Fibroblast of lung (primary cell): ENCODE measurements around the gene PAH. TPM values are rescaled to one million over a fixed set of nuclear protein-coding genes. Genes with fewer than 3 reads are reported as not detected.

ENCODE experiments used
- DNase-seq, 2 donors: peaks; one replicate each; pipeline versions ENCODE4 v3.0.0 to v3.0.0-alpha.2; 2010; ENCODE audit warnings: low read depth in 2 of 2
- H2AFZ ChIP-seq: 2 replicates; pipeline ENCODE4 v1.5.1; 2012; ENCODE audit warnings: low read length, control low read depth, inconsistent platforms
- H3K27ac ChIP-seq: 2 replicates; pipeline ENCODE4 v1.5.1; 2011; ENCODE audit warnings: low read length, control low read depth; ENCODE audit not compliant: insufficient read depth
- H3K27me3 ChIP-seq: 2 replicates; pipeline ENCODE4 v1.5.1; 2011; ENCODE audit warnings: mild to moderate bottlenecking, low read length; ENCODE audit not compliant: control insufficient read depth, insufficient read depth
- H3K36me3 ChIP-seq: 2 replicates; pipeline ENCODE4 v1.5.1; 2011; ENCODE audit warnings: low read length; ENCODE audit not compliant: control insufficient read depth, insufficient read depth
- H3K4me1 ChIP-seq: 2 replicates; pipeline ENCODE4 v1.5.1; 2011; ENCODE audit warnings: low read length; ENCODE audit not compliant: control insufficient read depth, insufficient read depth; ENCODE audit errors: extremely low read depth
- H3K4me2 ChIP-seq: 2 replicates; pipeline ENCODE4 v1.5.1; 2011; ENCODE audit warnings: low read length, control low read depth; ENCODE audit not compliant: insufficient read depth; ENCODE audit errors: extremely low read depth
- H3K4me3 ChIP-seq, 4 experiments: fragments of 200-600 bp in 1 of 4; sonication (generic) in 1 of 4; replicated peaks in 1 of 4; 2 replicates each; pipeline ENCODE4 v1.5.1; 2011 to 2016; ENCODE audit warnings: low read length in 4 of 4, low read depth in 3 of 4, mild to moderate bottlenecking in 3 of 4, control low read depth in 2 of 4, inconsistent platforms in 1 of 4, mixed read lengths in 1 of 4; ENCODE audit not compliant: insufficient read depth in 1 of 4; ENCODE audit errors: control extremely low read depth in 1 of 4
- H3K79me2 ChIP-seq: 2 replicates; pipeline ENCODE4 v1.5.1; 2012; ENCODE audit warnings: mild to moderate bottlenecking, low read length, inconsistent platforms; ENCODE audit not compliant: control insufficient read depth, insufficient read depth
- H3K9ac ChIP-seq: 2 replicates; pipeline ENCODE4 v1.5.1; 2011; ENCODE audit warnings: mild to moderate bottlenecking, low read length, control low read depth; ENCODE audit not compliant: insufficient read depth
- H3K9me3 ChIP-seq: 2 replicates; pipeline ENCODE4 v1.5.1; 2012; ENCODE audit warnings: low read depth, low read length; ENCODE audit not compliant: control insufficient read depth, insufficient read depth
- H4K20me1 ChIP-seq: 2 replicates; pipeline ENCODE4 v1.5.1; 2011; ENCODE audit warnings: low read length; ENCODE audit not compliant: control insufficient read depth, insufficient read depth; ENCODE audit errors: extremely low read depth
- EZH2 ChIP-seq: IDR thresholded peaks from 2 replicates; pipeline ENCODE4 v1.5.1; 2012; ENCODE audit warnings: low read length, control low read depth, mild to moderate bottlenecking; ENCODE audit errors: missing control alignments
- polyA plus RNA-seq, 2 donors: library from polyadenylated mRNA; depleted of rRNA in 1 of 2; stranded (reverse) in 1 of 2; unstranded in 1 of 2; fragments of >200 nt; gene quantifications; 2 replicates each; pipeline ENCODE4 v1.2.1, GENCODE V29; 2011 to 2012; ENCODE audit warnings: missing spikeins in 1 of 2
- total RNA-seq: library from RNA; depleted of rRNA; stranded (reverse); fragments of >200 nt; gene quantifications from 2 replicates; pipeline ENCODE4 v1.2.1, GENCODE V29; 2014
- TF ChIP-seq, protein P1 (sequence below), 2 donors: IDR thresholded peaks in 1 of 2; conservative IDR thresholded peaks in 1 of 2; 1 replicate in 1 of 2; 2 replicates in 1 of 2; pipeline ENCODE4 v1.5.1; 2011 to 2012; ENCODE audit warnings: low read length in 2 of 2, control low read depth in 1 of 2, inconsistent platforms in 1 of 2, low read depth in 1 of 2, mild to moderate bottlenecking in 1 of 2

The PAH gene
- total and polyA plus RNA-seq, 2 donors (not counting 1 experiment from before 2014, with no cell fraction given) = not detected

DNA sequence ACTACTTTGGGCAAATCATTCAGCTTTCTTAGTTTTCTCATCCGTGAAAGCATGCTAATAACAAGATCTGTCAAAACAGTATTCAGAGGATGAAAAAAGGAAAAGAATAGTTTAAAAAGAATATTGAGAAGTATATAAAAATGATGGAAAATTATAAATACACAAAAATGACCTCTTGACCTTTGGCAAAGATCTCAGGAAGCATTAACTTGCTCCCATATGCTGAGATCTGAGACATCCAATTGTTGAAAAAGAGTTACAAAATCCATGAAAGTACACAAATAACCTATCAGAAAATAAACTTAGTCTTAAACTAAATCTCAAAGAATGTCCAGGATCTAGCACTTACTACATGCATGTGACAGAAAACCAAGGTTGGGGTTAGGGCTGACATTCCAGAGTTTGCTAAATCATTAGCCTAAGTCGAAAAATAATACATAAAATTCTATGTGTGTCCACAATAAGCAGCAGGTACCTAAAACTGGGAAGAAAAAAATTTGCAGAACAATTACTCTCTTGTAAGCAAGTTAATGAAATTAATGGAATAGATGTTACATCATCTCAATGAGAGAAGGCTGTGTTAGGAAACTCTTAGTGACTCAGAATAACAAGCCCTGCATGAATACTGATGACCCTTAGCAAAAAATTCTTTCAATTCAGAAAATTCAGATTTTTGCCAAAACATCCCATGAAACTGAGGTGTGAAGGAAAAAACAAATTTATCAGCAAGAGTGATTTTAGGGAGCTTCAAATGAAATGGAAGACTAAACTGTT lies 3.4 kb downstream of the PAH start:
- H3K79me2 ChIP-seq = no peaks in the 10 kb centered on the region
- H3K4me1 ChIP-seq = no peaks in the 10 kb centered on the region
- no peak for DNase-seq
- H3K4me3 ChIP-seq = no peak overlapping the region
- no peak overlapping the region for H3K9ac ChIP-seq
- no peak overlapping the region for H3K4me2 ChIP-seq
- no peak overlapping the region for H3K27ac ChIP-seq
- H3K27me3 ChIP-seq = no peaks in the 10 kb centered on the region
- no peaks in the 10 kb centered on the region for H3K9me3 ChIP-seq
- no peak for TF ChIP-seq EZH2
- TF ChIP-seq, protein P1, sequence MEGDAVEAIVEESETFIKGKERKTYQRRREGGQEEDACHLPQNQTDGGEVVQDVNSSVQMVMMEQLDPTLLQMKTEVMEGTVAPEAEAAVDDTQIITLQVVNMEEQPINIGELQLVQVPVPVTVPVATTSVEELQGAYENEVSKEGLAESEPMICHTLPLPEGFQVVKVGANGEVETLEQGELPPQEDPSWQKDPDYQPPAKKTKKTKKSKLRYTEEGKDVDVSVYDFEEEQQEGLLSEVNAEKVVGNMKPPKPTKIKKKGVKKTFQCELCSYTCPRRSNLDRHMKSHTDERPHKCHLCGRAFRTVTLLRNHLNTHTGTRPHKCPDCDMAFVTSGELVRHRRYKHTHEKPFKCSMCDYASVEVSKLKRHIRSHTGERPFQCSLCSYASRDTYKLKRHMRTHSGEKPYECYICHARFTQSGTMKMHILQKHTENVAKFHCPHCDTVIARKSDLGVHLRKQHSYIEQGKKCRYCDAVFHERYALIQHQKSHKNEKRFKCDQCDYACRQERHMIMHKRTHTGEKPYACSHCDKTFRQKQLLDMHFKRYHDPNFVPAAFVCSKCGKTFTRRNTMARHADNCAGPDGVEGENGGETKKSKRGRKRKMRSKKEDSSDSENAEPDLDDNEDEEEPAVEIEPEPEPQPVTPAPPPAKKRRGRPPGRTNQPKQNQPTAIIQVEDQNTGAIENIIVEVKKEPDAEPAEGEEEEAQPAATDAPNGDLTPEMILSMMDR (conservative IDR thresholded peaks at IDR 0.05 in 1 of 2, IDR thresholded peaks at IDR 0.05 in 1 of 2; ENCODE audit: low read depth in 1 of 2, low read length in 2 of 2) = no peak
- no peaks in the 10 kb centered on the region for H4K20me1 ChIP-seq
- no peak overlapping the region for H2AFZ ChIP-seq
- H3K36me3 ChIP-seq = no peaks in the 10 kb centered on the region

DNA sequence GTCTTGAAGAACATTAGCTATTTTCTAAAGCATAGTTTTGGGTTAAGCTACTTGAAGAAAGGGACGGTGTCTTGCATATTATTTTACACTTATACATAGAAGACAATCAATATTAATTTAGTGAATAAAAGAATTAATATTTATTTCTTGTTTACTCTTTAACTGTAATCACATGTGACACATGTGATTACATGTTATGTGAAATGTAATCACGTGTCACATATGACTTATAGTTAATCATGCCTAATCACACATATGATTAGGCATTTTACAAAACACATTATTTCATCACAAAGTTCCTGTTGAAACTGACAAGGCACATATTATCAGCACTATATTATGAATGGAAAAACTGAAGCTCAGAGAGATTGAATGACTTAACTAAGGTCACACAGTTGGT lies 4.8 kb downstream of the PAH start:
- no peaks in the 10 kb centered on the region for H3K36me3 ChIP-seq
- H3K4me3 ChIP-seq = no peak overlapping the region
- no peak overlapping the region for H3K4me2 ChIP-seq
- TF ChIP-seq EZH2 = no peak
- TF ChIP-seq, protein P1 (conservative IDR thresholded peaks at IDR 0.05 in 1 of 2, IDR thresholded peaks at IDR 0.05 in 1 of 2; ENCODE audit: low read depth in 1 of 2, low read length in 2 of 2) = no peak
- no peaks in the 10 kb centered on the region for H4K20me1 ChIP-seq
- H3K9me3 ChIP-seq = no peaks in the 10 kb centered on the region
- H3K27me3 ChIP-seq = no peaks in the 10 kb centered on the region
- DNase-seq = no peak
- H3K4me1 ChIP-seq = no peaks in the 10 kb centered on the region
- no peaks in the 10 kb centered on the region for H3K79me2 ChIP-seq
- H3K9ac ChIP-seq = no peak overlapping the region
- H3K27ac ChIP-seq = no peak overlapping the region
- no peak overlapping the region for H2AFZ ChIP-seq

DNA sequence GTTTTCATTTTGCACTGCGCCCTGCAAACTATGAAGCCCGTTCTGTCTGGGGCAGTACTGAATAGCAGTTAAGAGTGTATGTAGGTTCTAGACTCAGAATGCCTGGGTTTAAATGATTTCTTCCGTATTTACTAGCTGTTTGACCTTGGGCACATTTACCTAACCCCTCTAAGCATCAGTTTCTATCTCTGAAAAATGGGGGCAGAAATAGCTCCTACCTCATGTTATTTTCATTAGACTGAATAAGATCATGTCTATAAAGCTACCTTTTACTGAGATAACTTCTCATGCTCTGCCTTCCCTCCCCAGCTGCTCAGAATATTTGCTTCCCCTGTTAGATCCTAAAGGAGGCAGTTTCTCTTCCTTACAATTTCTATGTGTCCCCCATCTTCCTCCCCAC lies 5.7 kb downstream of the PAH start:
- no peaks in the 10 kb centered on the region for H3K79me2 ChIP-seq
- H3K4me3 ChIP-seq = no peak overlapping the region
- H3K9ac ChIP-seq = no peak overlapping the region
- TF ChIP-seq EZH2 = no peak
- TF ChIP-seq, protein P1 (conservative IDR thresholded peaks at IDR 0.05 in 1 of 2, IDR thresholded peaks at IDR 0.05 in 1 of 2; ENCODE audit: low read depth in 1 of 2, low read length in 2 of 2) = no peak
- no peak for DNase-seq
- no peak overlapping the region for H3K4me2 ChIP-seq
- no peaks in the 10 kb centered on the region for H3K27me3 ChIP-seq
- no peaks in the 10 kb centered on the region for H3K36me3 ChIP-seq
- H4K20me1 ChIP-seq = no peaks in the 10 kb centered on the region
- no peak overlapping the region for H2AFZ ChIP-seq
- no peaks in the 10 kb centered on the region for H3K9me3 ChIP-seq
- no peak overlapping the region for H3K27ac ChIP-seq
- H3K4me1 ChIP-seq = no peaks in the 10 kb centered on the region
